Stimulated activated naive CD8-positive, alpha-beta T cell treated with anti-CD3 and anti-CD28 coated beads, Interleukin-15, Interleukin-2, amounts not matched to agents 100 U/mL and 50 U/mL, for 24 hours (primary cell): ENCODE results near the gene CERS4.
"Not testable (repeated sequence)": the region's sequence is repeated elsewhere in the genome, so short reads cannot be mapped to it uniquely, and the experiment has no call there.

Experiments
- ATAC-seq: fragments of 150-1000 bp; cut with Tn5 transposase; one replicate; pipeline ENCODE4 v1.10.0; 2021
- DNase-seq: peaks from one replicate; pipeline ENCODE4 v3.0.0; 2021

Gene CERS4

DNA sequence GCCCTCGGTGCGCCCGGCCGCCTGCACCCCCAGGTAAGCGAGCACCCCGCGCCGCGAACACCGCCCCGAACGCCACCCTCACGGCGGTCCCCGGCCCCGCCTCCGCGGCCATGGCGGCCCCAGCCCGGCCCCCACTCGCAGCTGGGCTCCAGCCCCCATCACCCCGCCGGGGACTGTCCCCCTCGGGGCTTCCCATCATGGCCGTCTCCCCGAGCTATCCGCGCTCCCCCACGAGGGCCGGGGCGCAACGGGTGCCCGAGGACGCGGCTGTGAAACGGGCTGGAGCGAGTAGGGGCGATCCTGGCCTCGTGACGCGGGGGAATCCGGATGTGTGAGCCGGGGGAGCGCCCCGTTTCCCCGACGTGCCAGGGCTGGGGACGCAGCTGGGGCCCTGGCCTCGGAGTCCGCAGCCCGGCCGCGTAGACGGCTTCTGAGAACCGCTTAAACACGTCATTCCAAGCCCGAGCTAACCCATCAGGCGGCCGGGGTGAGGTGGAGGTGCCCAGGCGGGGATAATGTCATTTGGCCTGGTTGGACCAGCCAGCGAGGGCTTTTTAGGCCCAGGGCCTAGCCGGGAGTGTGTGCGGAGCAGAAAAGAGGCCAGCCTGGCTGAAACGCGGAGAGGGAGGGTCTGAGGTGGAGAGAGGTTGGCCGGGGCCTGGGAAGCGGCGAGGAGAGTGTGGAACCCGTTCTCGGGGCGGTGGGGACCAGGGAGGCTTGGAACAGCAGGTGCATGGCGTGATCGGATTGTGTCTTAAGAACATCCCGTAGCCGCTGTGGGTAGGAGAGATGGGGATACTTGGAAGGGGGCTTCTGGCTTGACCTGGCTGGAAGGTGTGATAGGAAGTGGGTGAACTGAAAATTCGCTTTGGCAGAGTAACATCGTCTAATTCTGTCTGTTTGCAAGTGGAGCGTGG lies 550 bp downstream of the CERS4 start:
- peak; percentile 84 for ATAC-seq
- DNase-seq, result peak; percentile 83

DNA sequence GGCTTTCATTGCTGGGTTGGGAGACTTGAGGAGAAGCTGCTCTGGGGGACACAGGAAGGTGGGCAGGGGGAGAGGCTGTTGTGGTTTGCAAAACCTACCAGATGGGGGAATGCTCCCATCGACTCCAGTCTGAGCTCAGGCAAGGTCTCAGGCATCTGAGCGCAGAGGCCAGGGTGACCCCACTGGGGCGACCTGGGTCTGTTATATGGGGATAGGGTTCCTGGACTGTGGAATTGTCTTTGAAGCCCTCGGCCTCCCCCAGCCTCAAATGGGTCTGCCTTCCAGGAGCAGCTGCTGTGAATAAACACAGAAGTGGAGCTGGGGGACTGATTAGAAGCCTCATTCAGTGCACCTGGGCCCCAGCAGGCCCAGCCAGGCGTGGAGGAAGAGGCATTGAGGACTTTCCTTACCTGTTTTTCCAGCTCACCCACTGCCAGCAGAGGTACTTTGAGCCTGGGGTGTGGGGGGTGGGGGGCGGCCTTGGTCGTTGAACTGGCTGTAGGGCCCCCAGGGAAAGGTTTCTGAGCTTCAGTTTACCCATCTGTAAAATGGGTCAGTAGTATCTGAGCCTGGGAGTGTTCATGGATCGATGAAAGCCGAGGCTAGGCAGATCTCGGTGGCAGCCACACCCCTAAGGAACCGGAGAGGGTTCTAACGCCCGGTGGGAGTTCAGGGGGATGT lies 1.4 kb downstream of the CERS4 start:
- peak; percentile 11 for DNase-seq
- no peak for ATAC-seq

DNA sequence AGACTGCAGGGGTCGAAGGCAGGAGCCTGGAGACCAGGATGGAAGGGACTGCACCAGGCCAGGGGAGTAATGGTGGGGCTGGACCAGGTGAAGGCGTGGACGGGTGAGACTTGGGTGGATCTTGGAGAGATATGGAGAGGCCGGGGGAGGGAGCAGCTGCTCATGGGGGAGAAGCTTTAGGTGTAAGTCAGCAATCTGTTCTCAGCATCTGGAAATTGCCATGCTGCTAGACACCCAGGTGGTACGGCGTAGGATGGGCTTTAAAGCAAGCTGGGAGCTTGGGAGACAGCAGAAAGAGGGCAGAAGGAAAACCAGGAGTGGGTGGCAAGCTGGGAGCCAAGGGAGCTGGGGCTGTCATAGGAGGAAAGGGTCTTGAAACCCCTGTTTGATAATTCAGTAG lies 3.0 kb downstream of the CERS4 start:
- no peak for ATAC-seq
- DNase-seq, result no peak

DNA sequence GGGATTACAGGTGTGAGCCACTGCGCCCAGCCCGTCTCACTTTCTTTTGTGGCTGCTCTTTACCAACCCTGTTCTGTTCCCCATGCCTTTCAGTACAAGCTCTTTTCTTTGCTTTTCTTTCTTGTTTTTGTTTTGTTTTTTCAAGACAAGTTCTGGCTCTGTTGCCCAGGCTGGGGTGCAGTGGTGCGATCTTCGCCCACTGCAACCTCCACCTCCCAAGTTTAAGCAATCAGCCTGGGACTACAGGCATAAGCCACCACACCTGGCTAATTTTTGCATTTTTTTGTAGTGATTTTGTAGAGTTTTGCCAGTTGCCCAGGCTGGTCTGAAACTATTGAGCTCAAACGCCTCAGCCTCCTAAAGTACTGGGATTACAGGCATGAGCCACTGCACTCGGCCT lies 3.7 kb downstream of the CERS4 start:
- no peak for ATAC-seq
- DNase-seq, result no peak

DNA sequence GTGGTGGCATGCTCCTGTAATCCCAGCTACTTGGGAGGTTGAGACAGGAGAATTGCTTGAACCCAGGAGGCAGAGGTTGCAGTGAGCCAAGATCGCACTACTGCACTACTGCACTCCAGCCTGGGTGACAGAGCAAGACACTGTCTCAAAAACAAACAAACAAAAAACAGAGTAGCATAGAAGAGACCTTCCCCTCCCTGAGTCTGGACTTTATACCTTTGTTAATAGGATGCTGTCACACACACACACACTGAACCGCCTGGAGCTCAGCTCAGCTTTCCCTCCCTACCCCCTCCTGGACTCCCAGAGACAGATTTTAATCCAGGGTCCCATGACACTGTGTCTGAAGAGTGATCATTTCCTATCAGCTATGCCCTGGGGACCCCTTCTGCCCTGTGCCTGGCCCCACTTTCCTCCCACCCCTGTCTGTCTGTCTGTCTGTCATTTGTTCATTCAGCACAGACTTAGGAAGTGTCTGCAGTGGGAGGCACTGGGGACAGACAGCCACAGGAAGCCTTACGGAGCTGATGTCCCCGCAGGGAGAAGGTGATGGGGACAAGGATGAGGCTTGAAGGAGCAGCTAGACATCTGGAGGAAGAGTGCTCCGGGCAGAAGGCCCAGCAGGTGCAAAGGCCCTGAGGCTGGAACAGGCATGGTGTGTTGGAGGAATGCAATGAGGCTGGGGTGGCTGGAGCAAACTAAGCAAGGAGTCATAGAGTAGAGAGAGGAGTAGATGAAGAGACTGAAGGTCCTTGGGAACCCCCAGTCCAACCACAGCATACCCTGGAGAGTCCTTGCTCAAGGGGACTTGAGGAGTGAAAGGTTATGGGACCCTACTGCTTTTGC lies 4.9 kb downstream of the CERS4 start:
- ATAC-seq, result no peak
- DNase-seq, result no peak

DNA sequence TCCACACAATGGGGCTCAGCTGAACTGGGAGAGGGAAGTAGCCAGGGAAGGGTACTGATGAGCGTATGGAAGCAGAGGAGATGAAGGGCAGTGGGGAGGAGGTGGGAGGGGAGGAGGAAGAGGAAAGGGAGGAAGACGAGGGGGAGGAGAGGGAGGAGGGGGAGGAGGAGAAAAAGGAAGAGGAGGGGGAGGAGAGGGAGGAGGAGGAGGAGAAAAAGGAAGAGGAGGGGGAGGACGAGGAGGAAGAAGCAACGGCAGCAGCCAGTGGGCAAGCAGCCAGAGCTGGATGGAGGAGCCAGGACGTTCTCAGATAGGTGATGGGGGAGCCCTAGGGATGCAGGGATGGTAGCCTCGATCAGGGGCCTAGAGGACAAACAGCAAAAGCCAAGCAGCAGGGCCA lies 5.6 kb downstream of the CERS4 start:
- ATAC-seq, result no peak
- DNase-seq, result no peak

DNA sequence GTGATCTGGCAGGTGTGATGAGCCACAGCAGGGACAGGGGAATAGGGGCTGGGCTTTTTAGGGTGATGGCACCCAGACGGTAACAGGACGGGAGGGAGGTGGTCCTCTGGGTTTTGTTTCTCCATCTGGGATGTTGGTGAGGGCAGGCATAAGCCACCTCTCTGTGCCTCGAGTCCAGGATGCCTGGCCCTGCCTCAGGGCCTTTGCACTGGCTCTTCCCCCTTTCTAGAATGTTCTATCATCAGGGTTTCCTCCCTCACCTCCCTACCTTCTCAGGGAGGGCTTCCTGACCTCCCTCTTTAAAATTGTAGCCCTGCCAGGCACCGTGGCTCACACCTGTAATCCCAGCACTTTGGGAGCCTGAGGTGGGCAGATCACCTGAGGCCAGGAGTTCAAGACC lies 6.6 kb downstream of the CERS4 start:
- DNase-seq (no peak), ATAC-seq (no peak)

DNA sequence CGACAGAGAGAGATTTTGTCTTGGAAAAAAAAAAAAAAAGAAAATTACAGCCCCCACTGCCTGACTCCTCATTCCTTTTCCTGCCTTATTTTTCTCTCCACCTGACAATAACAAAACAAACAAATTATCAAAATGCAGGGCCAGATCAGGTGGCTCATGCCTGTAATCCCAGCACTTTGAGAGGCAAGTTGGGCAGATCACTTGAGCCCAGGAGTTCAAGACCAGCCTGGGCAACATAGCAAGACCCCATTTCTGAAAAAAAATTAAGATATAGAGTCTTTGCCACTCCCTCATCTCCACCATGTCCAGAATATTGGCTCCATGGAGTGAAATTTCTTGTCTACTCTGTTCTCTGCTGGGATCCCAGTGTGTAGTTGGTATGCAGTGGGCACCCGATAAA lies 7.2 kb downstream of the CERS4 start:
- ATAC-seq, result no peak
- no peak for DNase-seq

DNA sequence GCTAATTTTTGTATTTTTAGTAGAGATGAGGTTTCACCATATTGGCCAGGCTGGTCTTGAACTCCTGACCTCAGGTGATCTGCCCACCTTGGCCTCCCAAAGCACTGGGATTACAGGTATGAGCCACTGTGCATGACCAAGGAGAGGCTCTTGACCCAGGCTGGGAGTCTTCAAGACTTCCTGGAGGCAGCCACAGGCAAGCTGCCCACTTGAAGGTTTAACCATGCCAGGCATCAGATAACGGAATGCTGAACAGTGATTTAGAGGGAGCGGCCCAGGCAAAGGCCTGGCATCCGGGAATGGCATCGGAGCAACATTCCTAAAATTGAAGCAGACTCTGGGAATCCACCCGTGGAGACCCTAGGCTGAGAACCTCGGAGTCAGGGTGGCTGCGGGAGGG lies 9.0 kb downstream of the CERS4 start:
- ATAC-seq, DNase-seq: not testable (repeated sequence)

DNA sequence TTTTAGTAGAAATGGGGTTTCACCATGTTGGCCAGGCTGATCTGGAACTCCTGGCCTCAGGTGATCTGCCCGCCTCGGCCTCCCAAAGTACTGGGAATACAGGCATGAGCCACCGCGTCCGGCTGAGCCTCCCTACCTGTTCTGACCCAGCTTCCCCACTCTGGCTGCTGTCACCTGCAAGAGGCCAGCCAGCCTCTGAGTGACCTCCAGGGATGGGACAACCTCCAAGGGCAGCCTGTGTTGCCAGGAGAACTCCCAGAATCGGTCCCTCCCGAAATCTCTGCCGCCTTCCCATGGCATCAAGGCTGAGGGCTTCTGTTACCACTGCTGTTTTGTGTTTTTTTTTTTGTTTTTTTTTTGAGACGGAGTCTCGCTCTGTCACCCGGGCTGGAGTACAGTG lies 11.3 kb downstream of the CERS4 start:
- DNase-seq (no peak), ATAC-seq (no peak)

DNA sequence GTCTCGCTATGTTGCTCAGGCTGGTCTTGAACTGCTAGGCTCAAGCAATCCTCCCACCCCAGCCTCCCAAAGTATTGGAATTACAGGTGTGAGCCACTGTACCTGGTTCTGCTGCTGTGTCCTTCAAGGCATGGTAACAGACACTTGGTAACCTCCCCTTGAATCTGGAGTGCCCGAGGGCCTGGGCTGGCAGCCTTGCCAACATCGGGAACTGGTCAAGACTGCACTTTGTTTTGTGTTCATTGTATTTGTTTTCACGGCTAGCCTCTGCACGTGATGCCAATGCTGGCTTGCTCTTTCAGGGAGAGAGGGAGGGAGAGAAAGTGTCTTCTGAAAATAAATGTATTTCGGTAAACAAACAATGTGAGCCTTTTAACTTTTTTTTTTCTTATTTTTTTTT lies 12.0 kb downstream of the CERS4 start:
- DNase-seq (no peak), ATAC-seq (no peak)

DNA sequence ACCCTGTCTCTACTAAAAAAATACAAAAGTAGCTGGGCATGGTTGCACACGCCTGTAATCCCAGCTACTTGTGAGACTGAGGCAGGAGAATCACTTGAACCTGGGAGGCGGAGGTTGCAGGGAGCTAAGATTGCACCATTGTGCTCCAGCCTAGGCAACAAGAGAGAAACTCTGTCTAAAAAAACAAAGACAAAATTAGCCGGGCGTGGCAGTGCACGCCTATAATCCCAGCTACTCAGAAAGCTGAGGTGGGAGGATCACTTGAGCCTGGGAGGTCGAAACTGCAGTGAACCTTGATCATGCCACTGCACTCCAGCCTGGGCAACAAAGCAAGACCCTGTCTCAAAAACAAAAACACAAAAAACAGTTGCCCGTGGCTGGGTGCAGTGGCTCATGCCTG lies 14.3 kb downstream of the CERS4 start:
- ATAC-seq, DNase-seq: not testable (repeated sequence)

DNA sequence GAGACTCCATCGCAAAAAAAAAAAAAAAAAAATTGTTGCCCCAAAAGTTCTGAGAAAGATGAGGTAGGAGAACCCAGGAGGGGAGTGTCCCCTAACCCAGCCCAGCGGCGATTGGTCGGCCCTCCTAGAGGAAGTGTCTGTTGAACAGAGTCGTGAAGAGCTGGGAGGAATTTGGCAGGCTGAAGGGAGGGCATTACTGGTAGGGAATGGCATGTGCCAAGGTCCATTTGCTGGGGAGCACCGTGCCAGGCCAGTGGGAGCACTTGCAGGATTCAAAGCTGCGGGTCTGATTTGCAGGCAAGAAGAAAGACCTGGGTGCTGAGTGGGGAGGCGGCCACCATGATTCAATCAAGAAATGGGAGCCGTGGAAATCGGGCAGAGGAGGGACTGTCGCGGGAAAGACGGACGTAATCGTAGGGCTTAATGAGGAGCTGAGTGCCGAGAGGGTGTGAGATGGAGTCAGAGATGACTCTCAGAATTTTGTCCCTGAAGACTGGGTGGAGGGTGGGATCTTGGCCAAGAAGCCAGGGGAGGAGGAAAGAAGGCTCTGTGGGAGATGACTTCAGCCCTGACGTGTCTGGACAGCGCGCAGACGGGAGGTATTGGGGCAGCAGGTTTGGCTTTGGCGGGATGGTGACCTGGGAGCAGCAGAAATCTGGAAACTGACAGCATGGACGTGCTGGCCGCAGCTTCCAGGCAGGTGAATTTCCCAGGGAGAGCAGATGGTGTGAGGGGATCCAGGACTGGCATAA lies 15.4 kb downstream of the CERS4 start:
- DNase-seq, result no peak
- ATAC-seq, result no peak

DNA sequence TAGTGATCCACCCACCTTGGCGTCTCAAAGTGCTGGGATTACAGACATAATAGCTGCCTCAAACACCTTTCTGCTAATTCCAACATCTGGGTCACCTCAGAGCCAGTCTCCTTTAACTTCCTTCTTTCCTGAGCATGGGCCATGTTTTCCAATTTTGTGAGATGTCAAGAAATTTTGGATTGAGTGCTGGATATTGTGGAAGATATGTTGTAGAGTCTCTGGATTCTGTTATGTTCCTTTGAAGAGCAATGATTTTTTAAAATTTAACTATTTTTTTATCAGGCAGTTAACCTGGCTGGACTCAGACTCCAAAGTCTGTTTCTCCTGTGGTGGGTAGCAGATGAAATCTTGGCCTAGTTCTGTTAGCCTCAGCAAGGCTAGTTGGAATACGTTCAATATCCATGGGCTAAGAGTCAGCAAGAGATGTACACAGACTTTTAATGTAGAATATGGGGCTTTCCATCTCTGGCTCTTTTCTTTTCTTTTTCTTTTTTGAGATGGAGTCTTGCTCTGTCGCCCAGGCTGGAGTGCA lies 22.0 kb downstream of the CERS4 start:
- ATAC-seq (no peak), DNase-seq (no peak)

DNA sequence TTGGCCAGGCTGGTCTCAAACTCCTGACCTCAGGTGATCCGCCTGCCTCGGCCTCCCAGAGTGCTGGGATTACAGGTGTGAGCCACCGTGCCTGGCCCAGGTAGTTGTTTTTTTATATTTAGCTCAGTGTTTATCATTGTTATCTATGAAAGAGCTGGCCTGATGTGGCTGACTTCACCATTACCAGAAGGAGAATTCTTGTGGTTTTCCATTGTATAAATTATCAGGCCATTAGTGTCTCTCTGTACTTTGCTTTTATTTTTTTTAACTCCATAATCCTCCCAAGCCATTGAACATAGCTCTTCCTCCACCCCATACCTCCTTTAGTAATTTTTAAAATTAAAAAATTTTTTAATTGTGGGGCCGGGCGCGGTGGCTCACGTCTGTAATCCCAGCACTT lies 24.2 kb downstream of the CERS4 start:
- ATAC-seq, result no peak
- DNase-seq, result no peak

DNA sequence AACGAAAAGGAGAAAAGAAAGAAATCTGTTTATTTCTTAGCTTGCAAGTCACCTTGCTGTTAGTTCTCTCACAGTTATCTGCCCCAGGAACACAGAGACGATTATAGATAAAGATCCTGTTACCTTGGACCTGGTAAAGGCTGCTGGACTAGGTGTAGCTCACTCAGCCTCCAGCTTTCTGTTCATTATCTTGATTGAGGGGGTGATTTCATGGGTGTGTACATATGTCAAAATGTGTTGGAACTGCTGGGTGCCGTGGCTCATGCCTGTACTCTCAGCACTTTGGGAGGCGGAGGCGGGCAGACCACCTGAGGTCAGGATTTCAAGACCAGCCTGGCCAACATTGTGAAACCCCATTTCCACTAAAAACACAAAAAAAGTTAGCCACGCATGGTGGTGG lies 27.9 kb downstream of the CERS4 start:
- ATAC-seq, result no peak

DNA sequence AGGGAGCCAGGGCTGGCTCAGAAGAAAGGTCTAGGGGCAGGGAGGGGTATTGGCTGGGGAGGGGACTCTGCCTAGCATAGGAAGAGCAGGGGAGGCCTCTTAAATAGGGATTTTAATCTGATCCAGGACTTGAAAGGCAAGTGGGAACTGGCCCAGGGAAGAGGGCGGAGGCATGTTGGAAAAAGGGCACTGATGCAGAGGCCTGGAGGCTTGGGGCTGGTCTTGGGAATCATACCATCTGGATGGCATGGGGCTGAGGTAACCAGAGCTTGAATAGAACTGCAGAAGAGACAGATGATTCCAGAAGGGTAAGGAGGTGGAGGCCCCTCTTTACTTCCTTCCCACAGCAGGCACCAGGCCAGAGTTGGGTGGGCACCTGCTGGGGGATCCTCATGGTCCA lies 29.1 kb downstream of the CERS4 start:
- no peak for DNase-seq
- ATAC-seq, result no peak

More for the DNA sequence above, 27.9 kb downstream of the CERS4 start:
- DNase-seq, result no peak

DNA sequence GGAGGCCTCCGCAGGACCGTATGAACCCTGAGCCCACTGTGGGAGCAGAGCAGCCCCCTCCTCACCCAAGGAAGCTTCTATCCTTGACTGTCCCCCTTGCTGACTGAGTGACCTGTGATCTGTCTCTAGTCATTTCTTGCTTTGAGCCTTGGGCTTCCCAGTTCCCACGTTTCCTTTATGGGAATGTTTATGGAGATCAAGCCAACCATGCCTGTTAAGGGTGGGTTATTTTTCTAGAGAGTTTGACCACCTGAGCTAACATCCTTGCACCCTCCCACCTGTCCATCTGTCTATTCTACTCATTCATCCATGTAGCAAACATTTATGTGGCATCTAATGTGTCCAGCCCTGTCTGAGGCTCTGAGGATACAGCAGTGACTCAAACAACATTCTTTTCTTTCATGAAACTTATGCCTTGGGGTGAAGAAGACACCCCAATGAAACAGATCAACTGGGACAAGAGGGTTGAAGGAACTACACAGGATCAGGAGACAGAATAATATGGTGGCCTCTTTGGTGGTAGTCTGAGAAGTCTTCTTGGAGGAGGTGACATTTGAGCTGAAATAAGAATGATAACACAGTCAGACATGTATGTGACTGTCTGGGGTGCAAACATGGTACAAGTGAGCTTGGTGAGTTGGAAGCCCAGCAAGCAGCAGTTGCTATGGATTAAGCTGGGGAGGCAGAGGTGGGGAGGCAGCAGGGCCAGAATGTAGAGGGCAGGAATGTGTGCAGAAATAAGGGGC lies 30.5 kb downstream of the CERS4 start:
- ATAC-seq, result no peak

DNA sequence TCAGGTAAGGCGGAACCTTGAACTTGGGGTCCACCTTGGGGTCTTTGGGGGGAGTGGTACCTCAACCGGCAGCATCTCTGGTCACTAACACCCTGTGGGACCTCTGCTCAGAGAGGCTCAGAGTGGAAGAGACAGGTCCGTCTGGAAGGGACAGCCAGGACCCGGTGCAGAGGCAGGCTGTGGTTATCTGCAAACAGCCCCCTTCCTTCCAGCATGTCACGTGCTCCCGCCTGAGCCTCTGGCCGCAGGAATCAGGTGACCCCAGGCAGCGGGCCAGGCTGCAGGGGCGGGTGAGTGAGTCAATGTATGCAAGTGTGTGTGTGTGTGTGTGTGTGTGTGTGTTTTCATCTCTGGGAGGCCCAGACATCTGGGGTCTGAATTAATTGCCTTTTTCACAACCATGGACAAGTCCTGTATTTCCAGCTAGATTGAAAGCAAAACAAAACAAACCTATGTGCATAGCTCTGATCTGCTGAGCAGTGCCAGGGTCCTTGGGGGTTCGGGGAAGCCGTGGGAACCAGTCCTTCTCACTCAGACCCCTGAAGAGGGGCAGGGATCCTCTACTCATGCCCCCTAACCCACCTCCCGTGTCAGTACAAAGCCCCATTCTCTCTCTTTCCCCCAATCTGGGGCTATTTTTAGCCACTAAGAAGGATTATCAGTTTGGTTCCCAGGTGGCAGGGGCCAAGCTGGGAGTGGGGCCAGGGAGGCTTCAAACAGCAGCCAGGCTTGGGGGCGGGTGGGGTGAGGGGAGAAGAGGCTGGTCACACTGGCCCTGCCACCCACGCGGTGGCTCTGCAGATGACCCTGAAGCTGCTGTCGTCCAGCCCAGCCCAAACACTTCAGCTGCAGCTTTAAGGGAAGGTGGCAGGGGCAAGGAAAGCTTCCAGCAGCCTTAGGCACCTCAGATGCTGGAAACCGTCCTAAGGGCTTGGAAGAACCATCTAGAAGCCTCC lies 31.4 kb downstream of the CERS4 start:
- DNase-seq (peak; percentile 61), ATAC-seq (peak; percentile 73)

More for the DNA sequence above, 30.5 kb downstream of the CERS4 start:
- no peak for DNase-seq

DNA sequence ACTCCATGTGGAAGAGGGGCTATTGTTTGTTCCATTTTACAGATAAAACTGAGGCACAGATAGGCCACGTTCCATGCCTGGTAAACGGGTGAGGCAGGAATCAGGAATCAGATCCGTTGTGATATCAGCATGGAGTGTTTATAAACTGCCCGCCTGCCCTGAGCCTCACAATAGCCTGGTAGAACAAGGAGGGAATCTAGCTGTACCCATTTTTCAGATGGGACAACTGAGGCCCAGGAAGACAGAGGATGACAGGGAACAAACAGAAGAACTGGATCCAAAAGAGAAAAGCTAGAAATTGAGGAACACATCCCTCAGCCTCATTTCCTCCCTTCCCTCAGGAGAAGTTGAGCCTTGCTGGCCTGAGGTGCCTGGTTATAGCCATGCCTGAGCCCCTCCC lies 32.5 kb downstream of the CERS4 start:
- ATAC-seq (no peak), DNase-seq (no peak)
